ENCODE results near the gene TAAR9. TPM values are rescaled to one million over a fixed set of nuclear protein-coding genes. Genes with fewer than 3 reads are reported as not detected.

Gene TAAR9
- polyA plus RNA-seq, 1 of the 3 experiments (the other 2 are of a cell fraction) = not detected

- ChIA-PET CTCF (interaction anchor here (6.9 kb wide), 1 partner anchor 15 kb away, joined by 44 read pairs; no protein-coding TSS in a partner anchor), POLR2A (no interaction called here)
- Histone ChIP-seq H3K4me1 (ENCODE audit: control insufficient read depth in 1 of 2, insufficient read depth in 2 of 2, low read depth in 1 of 2, low read length in 1 of 2) (no peaks in the 10 kb centered on the region; a peak in 1 of 4 replicates), H3K27me3 (ENCODE audit: insufficient read depth) (no peaks in the 10 kb centered on the region), H2AFZ (ENCODE audit: low read depth) (no peak overlapping the region), H3K9me3 (no peaks in the 10 kb centered on the region), H3K9me2 (no peaks in the 10 kb centered on the region), H3K79me2 (ENCODE audit: insufficient read depth) (peaks cover 3% of the 10 kb centered on the region; the same call in 1 of the 2 replicates), H3K36me3 (replicated peaks in 1 of 2; ENCODE audit: control insufficient read depth in 1 of 2, insufficient read depth in 2 of 2, low read length in 1 of 2) (peaks cover 16 to 18% of the 10 kb centered on the region in 2 experiments), H3K4me3 (ENCODE audit: low read depth in 2 of 2, low read length in 1 of 2) (no peak overlapping the region), H3K4me2 (no peak overlapping the region), H4K20me1 (ENCODE audit: insufficient read depth) (no peaks in the 10 kb centered on the region; the same call in 1 of the 2 replicates), H3K27ac (ENCODE audit: low read depth in 2 of 2, low read length in 1 of 2) (no peak overlapping the region), H3K9ac (no peak overlapping the region), H3F3A (replicated peaks; ENCODE audit: insufficient read depth) (no peaks in the 10 kb centered on the region)
- DNase-seq = no peak
- TF ChIP-seq RCOR1 (IDR thresholded peaks at IDR 0.05; ENCODE audit: low read length) (no peak), NFIC (IDR thresholded peaks at IDR 0.05; ENCODE audit: borderline replicate concordance) (no peak), CTCF (IDR thresholded peaks at IDR 0.05) (no peak), MEF2A (IDR thresholded peaks at IDR 0.05; ENCODE audit: borderline replicate concordance, low read depth) (no peak), RFX5 (IDR thresholded peaks at IDR 0.05; ENCODE audit: low read length) (no peak), SMC3 (IDR thresholded peaks at IDR 0.05; ENCODE audit: low read depth, low read length) (no peak), USF1 (IDR thresholded peaks at IDR 0.05; ENCODE audit: borderline replicate concordance, low read depth) (no peak), CHD2 (IDR thresholded peaks at IDR 0.05; ENCODE audit: low read length, partially characterized antibody) (no peak), TEAD4 (IDR thresholded peaks at IDR 0.05; ENCODE audit: borderline replicate concordance, insufficient read depth) (no peak), SIN3A (IDR thresholded peaks at IDR 0.05; ENCODE audit: borderline replicate concordance, low read depth, low read length) (no peak), FOSL2 (IDR thresholded peaks at IDR 0.05; ENCODE audit: borderline replicate concordance, low read depth) (no peak), TAF1 (IDR thresholded peaks at IDR 0.05; ENCODE audit: borderline replicate concordance, low read depth, low read length) (no peak), GATA2 (CRISPR knock-in tag; IDR thresholded peaks at IDR 0.05) (no peak), POLR2AphosphoS5 (IDR thresholded peaks at IDR 0.05; ENCODE audit: low read depth, low read length) (no peak), ELF1 (IDR thresholded peaks at IDR 0.05) (no peak), MAX (IDR thresholded peaks at IDR 0.05; ENCODE audit: low read depth) (no peak), FOXJ3 (CRISPR knock-in tag; IDR thresholded peaks at IDR 0.05) (no peak), MXI1 (IDR thresholded peaks at IDR 0.05; ENCODE audit: low read depth, low read length) (no peak)
- TF ChIP-seq, protein P1, sequence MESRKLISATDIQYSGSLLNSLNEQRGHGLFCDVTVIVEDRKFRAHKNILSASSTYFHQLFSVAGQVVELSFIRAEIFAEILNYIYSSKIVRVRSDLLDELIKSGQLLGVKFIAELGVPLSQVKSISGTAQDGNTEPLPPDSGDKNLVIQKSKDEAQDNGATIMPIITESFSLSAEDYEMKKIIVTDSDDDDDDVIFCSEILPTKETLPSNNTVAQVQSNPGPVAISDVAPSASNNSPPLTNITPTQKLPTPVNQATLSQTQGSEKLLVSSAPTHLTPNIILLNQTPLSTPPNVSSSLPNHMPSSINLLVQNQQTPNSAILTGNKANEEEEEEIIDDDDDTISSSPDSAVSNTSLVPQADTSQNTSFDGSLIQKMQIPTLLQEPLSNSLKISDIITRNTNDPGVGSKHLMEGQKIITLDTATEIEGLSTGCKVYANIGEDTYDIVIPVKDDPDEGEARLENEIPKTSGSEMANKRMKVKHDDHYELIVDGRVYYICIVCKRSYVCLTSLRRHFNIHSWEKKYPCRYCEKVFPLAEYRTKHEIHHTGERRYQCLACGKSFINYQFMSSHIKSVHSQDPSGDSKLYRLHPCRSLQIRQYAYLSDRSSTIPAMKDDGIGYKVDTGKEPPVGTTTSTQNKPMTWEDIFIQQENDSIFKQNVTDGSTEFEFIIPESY (IDR thresholded peaks at IDR 0.05; ENCODE audit: borderline replicate concordance, low read depth) = no peak
- TF ChIP-seq, protein P2, sequence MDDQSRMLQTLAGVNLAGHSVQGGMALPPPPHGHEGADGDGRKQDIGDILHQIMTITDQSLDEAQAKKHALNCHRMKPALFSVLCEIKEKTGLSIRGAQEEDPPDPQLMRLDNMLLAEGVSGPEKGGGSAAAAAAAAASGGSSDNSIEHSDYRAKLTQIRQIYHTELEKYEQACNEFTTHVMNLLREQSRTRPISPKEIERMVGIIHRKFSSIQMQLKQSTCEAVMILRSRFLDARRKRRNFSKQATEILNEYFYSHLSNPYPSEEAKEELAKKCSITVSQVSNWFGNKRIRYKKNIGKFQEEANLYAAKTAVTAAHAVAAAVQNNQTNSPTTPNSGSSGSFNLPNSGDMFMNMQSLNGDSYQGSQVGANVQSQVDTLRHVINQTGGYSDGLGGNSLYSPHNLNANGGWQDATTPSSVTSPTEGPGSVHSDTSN (IDR thresholded peaks at IDR 0.05) = no peak
- 95% methylated on average over 3 of the region's 3 CpGs for WGBS (ENCODE audit: low lambda C conversion rate)
Observed at GRCh38 chr6:132498638-132499037, 39.4 kb upstream of the TAAR9 start.

Measured in SK-N-SH (cell line).